SK-N-SH (cell line): ENCODE results near the gene SLC9A8. TPM values are rescaled to one million over a fixed set of nuclear protein-coding genes. Genes with fewer than 3 reads are reported as not detected.
A peak's percentile ranks its signal among the peaks of the same experiment; 100 is the strongest.

ENCODE experiments used
- CTCF ChIA-PET: fragments of 300-600, 350-600 bp; formaldehyde crosslinking; extraction: SDS; loops from one replicate; lab custom pipeline; 2021; lab: Yijun Ruan, JAX
- POLR2A ChIA-PET: fragments of 350-600 bp; sonication (Branson Sonifier 250); formaldehyde crosslinking; extraction: SDS; loops from one replicate; lab custom pipeline; 2020; ENCODE audit warnings: antibody characterized with exemption, inconsistent platforms; lab: Yijun Ruan, JAX
- DNase-seq: peaks from one replicate; pipeline ENCODE4 v3.0.0; 2012
- H2AFZ ChIP-seq: fragments of 200-600 bp; sonication (generic); 2 replicates; pipeline ENCODE4 v1.8.1; 2016; ENCODE audit warnings: antibody characterized with exemption, mild to moderate bottlenecking, low read depth
- H3F3A ChIP-seq: fragments of 200-600 bp; sonication (generic); replicated peaks from 2 replicates; pipeline ENCODE3; 2016; ENCODE audit warnings: antibody characterized with exemption, mild to moderate bottlenecking; ENCODE audit not compliant: insufficient read depth
- H3K27ac ChIP-seq, 2 experiments: fragments of 200-500 bp in 1 of 2; fragments of 200-600 bp in 1 of 2; sonication (Bioruptor generic) in 1 of 2; sonication (generic), shearing (Covaris generic) in 1 of 2; 2 replicates each; pipeline versions ENCODE4 v1.5.1 to v1.6.1; 2014 to 2016; ENCODE audit warnings: low read depth in 2 of 2, inconsistent platforms in 1 of 2, low read length in 1 of 2, mild to moderate bottlenecking in 1 of 2, mixed read lengths in 1 of 2
- H3K27me3 ChIP-seq: fragments of 200-600 bp; sonication (generic), shearing (Covaris generic); 2 replicates; pipeline ENCODE4 v1.6.1; 2016; ENCODE audit warnings: mixed run types; ENCODE audit not compliant: insufficient read depth
- H3K36me3 ChIP-seq, 2 experiments: fragments of 200-500 bp in 1 of 2; fragments of 200-600 bp in 1 of 2; sonication (Bioruptor generic) in 1 of 2; sonication (generic) in 1 of 2; replicated peaks in 1 of 2; 2 replicates each; pipeline versions ENCODE3 to v1.5.1; 2014 to 2016; ENCODE audit warnings: low read length in 1 of 2, mild to moderate bottlenecking in 1 of 2; ENCODE audit not compliant: insufficient read depth in 2 of 2, control insufficient read depth in 1 of 2
- H3K4me1 ChIP-seq, 2 experiments: fragments of 200-500 bp in 1 of 2; fragments of 200-600 bp in 1 of 2; sonication (Bioruptor generic) in 1 of 2; sonication (generic), shearing (Covaris generic) in 1 of 2; 2 replicates each; pipeline versions ENCODE4 v1.5.1 to v1.6.1; 2014 to 2016; ENCODE audit warnings: low read depth in 1 of 2, low read length in 1 of 2, mixed run types in 1 of 2; ENCODE audit not compliant: insufficient read depth in 2 of 2, control insufficient read depth in 1 of 2
- H3K4me2 ChIP-seq: fragments of 200-600 bp; sonication (generic), shearing (Covaris generic); 2 replicates; pipeline ENCODE4 v1.6.1; 2017; ENCODE audit warnings: mixed run types
- H3K4me3 ChIP-seq, 2 experiments: fragments of 200-500 bp in 1 of 2; fragments of 200-600 bp in 1 of 2; sonication (Bioruptor generic) in 1 of 2; sonication (generic), shearing (Covaris generic) in 1 of 2; 2 replicates each; pipeline versions ENCODE4 v1.5.1 to v1.8.1; 2014 to 2016; ENCODE audit warnings: low read depth in 2 of 2, inconsistent platforms in 1 of 2, low read length in 1 of 2, mild to moderate bottlenecking in 1 of 2, mixed read lengths in 1 of 2, moderate library complexity in 1 of 2
- H3K79me2 ChIP-seq: fragments of 200-600 bp; sonication (generic); 2 replicates; pipeline ENCODE4 v1.8.1; 2017; ENCODE audit warnings: mild to moderate bottlenecking; ENCODE audit not compliant: insufficient read depth
- H3K9ac ChIP-seq: fragments of 200-600 bp; sonication (generic); 2 replicates; pipeline ENCODE4 v1.6.1; 2017; ENCODE audit warnings: mixed run types
- H3K9me2 ChIP-seq: fragments of 200-600 bp; sonication (generic); 2 replicates; pipeline ENCODE4 v1.6.1; 2017; ENCODE audit warnings: mixed run types
- H3K9me3 ChIP-seq: fragments of 200-600 bp; sonication (generic); 2 replicates; pipeline ENCODE4 v1.6.1; 2017; ENCODE audit warnings: mixed run types, mild to moderate bottlenecking, moderate library complexity
- H4K20me1 ChIP-seq: fragments of 200-600 bp; sonication (generic); 2 replicates; pipeline ENCODE4 v1.6.1; 2017; ENCODE audit warnings: mild to moderate bottlenecking, mixed run types; ENCODE audit not compliant: insufficient read depth
- CHD2 ChIP-seq: fragments of 150-350 bp; IDR thresholded peaks from 2 replicates; pipeline ENCODE4 v1.6.1; 2018; ENCODE audit warnings: low read length; ENCODE audit not compliant: partially characterized antibody
- ELF1 ChIP-seq: IDR thresholded peaks from 2 replicates; pipeline ENCODE4 v1.4.0; 2012
- EP300 ChIP-seq, 2 experiments: IDR thresholded peaks; 2 replicates each; pipeline versions ENCODE4 v1.4.0 to v1.6.1; 2012; ENCODE audit warnings: borderline replicate concordance in 1 of 2, low read depth in 1 of 2, low read length in 1 of 2
- FOSL2 ChIP-seq: IDR thresholded peaks from 2 replicates; pipeline ENCODE4 v1.4.0; 2012; ENCODE audit warnings: low read depth, mild to moderate bottlenecking, moderate library complexity, borderline replicate concordance
- GABPA ChIP-seq: IDR thresholded peaks from 2 replicates; pipeline ENCODE4 v1.4.0; 2012; ENCODE audit warnings: low read depth, mild to moderate bottlenecking
- JUND ChIP-seq: IDR thresholded peaks from 2 replicates; pipeline ENCODE4 v1.4.0; 2012
- MEF2A ChIP-seq: IDR thresholded peaks from 2 replicates; pipeline ENCODE4 v1.4.0; 2012; ENCODE audit warnings: low read depth, borderline replicate concordance
- MXI1 ChIP-seq: IDR thresholded peaks from 2 replicates; pipeline ENCODE4 v1.6.1; 2012; ENCODE audit warnings: mild to moderate bottlenecking, low read depth, low read length, improper control_type of control experiment
- POLR2AphosphoS5 ChIP-seq: IDR thresholded peaks from 2 replicates; pipeline ENCODE4 v1.6.1; 2012; ENCODE audit warnings: low read depth, low read length
- SIN3A ChIP-seq: IDR thresholded peaks from 2 replicates; pipeline ENCODE4 v1.6.1; 2012; ENCODE audit warnings: low read depth, mild to moderate bottlenecking, low read length, moderate library complexity, borderline replicate concordance
- SMC3 ChIP-seq: IDR thresholded peaks from 2 replicates; pipeline ENCODE4 v1.6.1; 2012; ENCODE audit warnings: low read depth, low read length, improper control_type of control experiment
- TAF1 ChIP-seq: IDR thresholded peaks from 2 replicates; pipeline ENCODE4 v1.6.1; 2012; ENCODE audit warnings: low read depth, mild to moderate bottlenecking, low read length, moderate library complexity, borderline replicate concordance
- TCF12 ChIP-seq: IDR thresholded peaks from 2 replicates; pipeline ENCODE4 v1.4.0; 2012
- TEAD4 ChIP-seq: IDR thresholded peaks from 2 replicates; pipeline ENCODE4 v1.4.0; 2012; ENCODE audit warnings: mild to moderate bottlenecking, borderline replicate concordance; ENCODE audit not compliant: insufficient read depth
- YY1 ChIP-seq: IDR thresholded peaks from 2 replicates; pipeline ENCODE4 v1.4.0; 2012; ENCODE audit warnings: low read depth, mild to moderate bottlenecking
- WGBS: methylation state at CpG from one replicate; pipeline ENCODE4 v1.1.6; 2017; ENCODE audit warnings: low lambda C conversion rate; 5-methylcytosine and 5-hydroxymethylcytosine counted together
- polyA plus RNA-seq, 3 experiments: library from polyadenylated mRNA; depleted of rRNA; stranded (reverse); fragments of >200 nt; gene quantifications; 2 replicates each; pipeline ENCODE4 v1.2.3, GENCODE V29; 2012
- TF ChIP-seq, protein P1 (sequence below): fragments of 150-350 bp; IDR thresholded peaks from 2 replicates; pipeline ENCODE4 v1.6.1; 2017; ENCODE audit warnings: antibody characterized with exemption, low read length, low read depth, borderline replicate concordance
- TF ChIP-seq, protein P2 (sequence below): IDR thresholded peaks from 2 replicates; pipeline ENCODE4; 2012
- TF ChIP-seq, protein P3 (sequence below): IDR thresholded peaks from 2 replicates; pipeline ENCODE4 v1.4.0; 2012; ENCODE audit warnings: low read depth, borderline replicate concordance
- TF ChIP-seq, protein P4 (sequence below): IDR thresholded peaks from 2 replicates; pipeline ENCODE4 v1.4.0; 2012; ENCODE audit warnings: low read depth, borderline replicate concordance
- TF ChIP-seq, protein P5 (sequence below): IDR thresholded peaks from 2 replicates; pipeline ENCODE4 v1.6.1; 2012; ENCODE audit warnings: mild to moderate bottlenecking, low read depth, low read length, moderate library complexity

SLC9A8 gene, protein sequence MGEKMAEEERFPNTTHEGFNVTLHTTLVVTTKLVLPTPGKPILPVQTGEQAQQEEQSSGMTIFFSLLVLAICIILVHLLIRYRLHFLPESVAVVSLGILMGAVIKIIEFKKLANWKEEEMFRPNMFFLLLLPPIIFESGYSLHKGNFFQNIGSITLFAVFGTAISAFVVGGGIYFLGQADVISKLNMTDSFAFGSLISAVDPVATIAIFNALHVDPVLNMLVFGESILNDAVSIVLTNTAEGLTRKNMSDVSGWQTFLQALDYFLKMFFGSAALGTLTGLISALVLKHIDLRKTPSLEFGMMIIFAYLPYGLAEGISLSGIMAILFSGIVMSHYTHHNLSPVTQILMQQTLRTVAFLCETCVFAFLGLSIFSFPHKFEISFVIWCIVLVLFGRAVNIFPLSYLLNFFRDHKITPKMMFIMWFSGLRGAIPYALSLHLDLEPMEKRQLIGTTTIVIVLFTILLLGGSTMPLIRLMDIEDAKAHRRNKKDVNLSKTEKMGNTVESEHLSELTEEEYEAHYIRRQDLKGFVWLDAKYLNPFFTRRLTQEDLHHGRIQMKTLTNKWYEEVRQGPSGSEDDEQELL
- polyA plus RNA-seq (2012; rRNA removed): 2.8 and 3.4 TPM in 2 replicates
- polyA plus RNA-seq (2012; cell fraction: cytosol; rRNA removed): 1.4 and 2.1 TPM in 2 replicates
- polyA plus RNA-seq (2012; cell fraction: nucleus; rRNA removed): 14.7 and 15.7 TPM in 2 replicates

DNA sequence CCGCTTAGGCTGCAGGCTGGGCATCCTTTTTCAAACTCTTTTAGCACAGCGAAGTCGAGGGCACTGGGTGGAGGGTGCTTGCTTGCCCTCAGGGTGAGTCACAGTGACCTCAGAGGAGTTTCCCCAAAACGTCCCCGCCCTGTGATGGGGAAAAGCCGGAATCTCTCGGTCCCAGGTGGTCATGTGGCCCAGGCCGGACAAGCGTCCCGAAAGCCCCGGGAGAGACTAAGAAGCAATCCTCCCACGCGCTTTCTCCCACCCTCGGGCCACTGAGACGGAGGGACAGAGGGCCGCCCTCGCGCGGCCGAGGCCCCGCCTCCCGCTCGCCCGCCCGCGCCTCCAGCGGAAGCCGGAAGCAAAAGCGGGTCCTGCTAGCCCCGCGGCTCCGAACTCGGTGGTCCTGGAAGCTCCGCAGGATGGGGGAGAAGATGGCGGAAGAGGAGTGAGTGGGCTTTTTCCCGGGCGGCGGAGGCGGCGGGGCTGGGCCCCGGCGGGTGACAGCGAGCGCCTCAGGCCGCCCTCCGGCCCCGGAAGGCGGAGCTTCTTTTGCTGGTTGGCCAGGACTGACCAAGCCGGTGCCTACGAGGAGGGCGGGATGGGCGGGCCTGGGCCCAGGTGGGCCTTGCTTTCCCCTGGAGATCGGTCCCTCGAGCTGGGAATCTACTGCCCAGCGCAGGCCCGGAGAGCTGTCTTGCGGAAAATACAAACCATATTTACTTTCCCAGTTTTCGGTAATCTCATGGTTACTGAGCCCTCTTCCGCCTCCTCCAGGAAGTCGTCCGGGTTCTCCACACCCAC lies at the start of gene SLC9A8:
SLC9A8 (plus strand) TSS at position 322 of the 798 bp plus-strand sequence; CDS start at position 417, 95 bp downstream.
- Histone ChIP-seq H4K20me1 (no peaks in the 10 kb centered on the region), H3K27ac (peak within 1 kb of the TSS; percentile 73 to 83), H3K4me1 (peaks cover 0 to 12% of the 10 kb centered on the region in 2 experiments; a peak in 1 of 4 replicates), H3K4me3 (peak within 1 kb of the TSS; percentile 78 to 79), H3K9me3 (no peaks in the 10 kb centered on the region), H3K4me2 (peak within 1 kb of the TSS; percentile 88), H3F3A (no peaks in the 10 kb centered on the region), H3K9me2 (no peaks in the 10 kb centered on the region), H3K9ac (peak within 1 kb of the TSS; percentile 89), H3K36me3 (peaks cover 6 to 9% of the 10 kb centered on the region in 2 experiments), H2AFZ (peak within 1 kb of the TSS; percentile 89), H3K27me3 (no peaks in the 10 kb centered on the region), H3K79me2 (peaks cover 11% of the 10 kb centered on the region)
- POLR2A ChIA-PET: interaction anchor here (0.8 to 1.0 kb wide), 4 partner anchors 17 to 313 kb away, joined by 3 read pairs; no protein-coding TSS in a partner anchor
- 1% methylated on average over 16 of the region's 61 CpGs for whole genome bisulfite sequencing
- CTCF ChIA-PET: interaction anchor here (0.5 to 3.4 kb wide), 8 partner anchors 33 to 271 kb away, joined by 3 to 15 read pairs (median 4); no protein-coding TSS in a partner anchor
- peak; percentile 95 for DNase-seq
- TF ChIP-seq EP300 (IDR thresholded peaks at IDR 0.05; ENCODE audit: borderline replicate concordance in 1 of 2, low read depth in 1 of 2, low read length in 1 of 2) (0 out of 4 replicates have a peak, but pooled peaks of 1 of the 2 experiments have one; percentile 11), TAF1 (peak; percentile 78; the same call in 1 of the 2 replicates), YY1 (peak; percentile 74), SIN3A (peak; percentile 63; the same call in 1 of the 2 replicates), ELF1 (peak; percentile 94), CHD2 (no peak), JUND (peak; percentile 30; the same call in 1 of the 2 replicates), TEAD4 (no peak), FOSL2 (peak; percentile 47), SMC3 (no peak), TCF12 (no peak), GABPA (peak; percentile 75), POLR2AphosphoS5 (peak; percentile 75; the same call in 1 of the 2 replicates), MEF2A (no peak), MXI1 (no peak; the same call in none of the 2 replicates)
- TF ChIP-seq, protein P1, sequence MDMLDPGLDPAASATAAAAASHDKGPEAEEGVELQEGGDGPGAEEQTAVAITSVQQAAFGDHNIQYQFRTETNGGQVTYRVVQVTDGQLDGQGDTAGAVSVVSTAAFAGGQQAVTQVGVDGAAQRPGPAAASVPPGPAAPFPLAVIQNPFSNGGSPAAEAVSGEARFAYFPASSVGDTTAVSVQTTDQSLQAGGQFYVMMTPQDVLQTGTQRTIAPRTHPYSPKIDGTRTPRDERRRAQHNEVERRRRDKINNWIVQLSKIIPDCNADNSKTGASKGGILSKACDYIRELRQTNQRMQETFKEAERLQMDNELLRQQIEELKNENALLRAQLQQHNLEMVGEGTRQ: 0 out of 2 replicates have a peak, but pooled peaks have one; percentile 4
- TF ChIP-seq, protein P2, sequence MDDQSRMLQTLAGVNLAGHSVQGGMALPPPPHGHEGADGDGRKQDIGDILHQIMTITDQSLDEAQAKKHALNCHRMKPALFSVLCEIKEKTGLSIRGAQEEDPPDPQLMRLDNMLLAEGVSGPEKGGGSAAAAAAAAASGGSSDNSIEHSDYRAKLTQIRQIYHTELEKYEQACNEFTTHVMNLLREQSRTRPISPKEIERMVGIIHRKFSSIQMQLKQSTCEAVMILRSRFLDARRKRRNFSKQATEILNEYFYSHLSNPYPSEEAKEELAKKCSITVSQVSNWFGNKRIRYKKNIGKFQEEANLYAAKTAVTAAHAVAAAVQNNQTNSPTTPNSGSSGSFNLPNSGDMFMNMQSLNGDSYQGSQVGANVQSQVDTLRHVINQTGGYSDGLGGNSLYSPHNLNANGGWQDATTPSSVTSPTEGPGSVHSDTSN: no peak
- TF ChIP-seq, protein P3, sequence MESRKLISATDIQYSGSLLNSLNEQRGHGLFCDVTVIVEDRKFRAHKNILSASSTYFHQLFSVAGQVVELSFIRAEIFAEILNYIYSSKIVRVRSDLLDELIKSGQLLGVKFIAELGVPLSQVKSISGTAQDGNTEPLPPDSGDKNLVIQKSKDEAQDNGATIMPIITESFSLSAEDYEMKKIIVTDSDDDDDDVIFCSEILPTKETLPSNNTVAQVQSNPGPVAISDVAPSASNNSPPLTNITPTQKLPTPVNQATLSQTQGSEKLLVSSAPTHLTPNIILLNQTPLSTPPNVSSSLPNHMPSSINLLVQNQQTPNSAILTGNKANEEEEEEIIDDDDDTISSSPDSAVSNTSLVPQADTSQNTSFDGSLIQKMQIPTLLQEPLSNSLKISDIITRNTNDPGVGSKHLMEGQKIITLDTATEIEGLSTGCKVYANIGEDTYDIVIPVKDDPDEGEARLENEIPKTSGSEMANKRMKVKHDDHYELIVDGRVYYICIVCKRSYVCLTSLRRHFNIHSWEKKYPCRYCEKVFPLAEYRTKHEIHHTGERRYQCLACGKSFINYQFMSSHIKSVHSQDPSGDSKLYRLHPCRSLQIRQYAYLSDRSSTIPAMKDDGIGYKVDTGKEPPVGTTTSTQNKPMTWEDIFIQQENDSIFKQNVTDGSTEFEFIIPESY: no peak
- TF ChIP-seq, protein P4, sequence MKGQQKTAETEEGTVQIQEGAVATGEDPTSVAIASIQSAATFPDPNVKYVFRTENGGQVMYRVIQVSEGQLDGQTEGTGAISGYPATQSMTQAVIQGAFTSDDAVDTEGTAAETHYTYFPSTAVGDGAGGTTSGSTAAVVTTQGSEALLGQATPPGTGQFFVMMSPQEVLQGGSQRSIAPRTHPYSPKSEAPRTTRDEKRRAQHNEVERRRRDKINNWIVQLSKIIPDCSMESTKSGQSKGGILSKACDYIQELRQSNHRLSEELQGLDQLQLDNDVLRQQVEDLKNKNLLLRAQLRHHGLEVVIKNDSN: peak; percentile 52
- TF ChIP-seq, protein P5, sequence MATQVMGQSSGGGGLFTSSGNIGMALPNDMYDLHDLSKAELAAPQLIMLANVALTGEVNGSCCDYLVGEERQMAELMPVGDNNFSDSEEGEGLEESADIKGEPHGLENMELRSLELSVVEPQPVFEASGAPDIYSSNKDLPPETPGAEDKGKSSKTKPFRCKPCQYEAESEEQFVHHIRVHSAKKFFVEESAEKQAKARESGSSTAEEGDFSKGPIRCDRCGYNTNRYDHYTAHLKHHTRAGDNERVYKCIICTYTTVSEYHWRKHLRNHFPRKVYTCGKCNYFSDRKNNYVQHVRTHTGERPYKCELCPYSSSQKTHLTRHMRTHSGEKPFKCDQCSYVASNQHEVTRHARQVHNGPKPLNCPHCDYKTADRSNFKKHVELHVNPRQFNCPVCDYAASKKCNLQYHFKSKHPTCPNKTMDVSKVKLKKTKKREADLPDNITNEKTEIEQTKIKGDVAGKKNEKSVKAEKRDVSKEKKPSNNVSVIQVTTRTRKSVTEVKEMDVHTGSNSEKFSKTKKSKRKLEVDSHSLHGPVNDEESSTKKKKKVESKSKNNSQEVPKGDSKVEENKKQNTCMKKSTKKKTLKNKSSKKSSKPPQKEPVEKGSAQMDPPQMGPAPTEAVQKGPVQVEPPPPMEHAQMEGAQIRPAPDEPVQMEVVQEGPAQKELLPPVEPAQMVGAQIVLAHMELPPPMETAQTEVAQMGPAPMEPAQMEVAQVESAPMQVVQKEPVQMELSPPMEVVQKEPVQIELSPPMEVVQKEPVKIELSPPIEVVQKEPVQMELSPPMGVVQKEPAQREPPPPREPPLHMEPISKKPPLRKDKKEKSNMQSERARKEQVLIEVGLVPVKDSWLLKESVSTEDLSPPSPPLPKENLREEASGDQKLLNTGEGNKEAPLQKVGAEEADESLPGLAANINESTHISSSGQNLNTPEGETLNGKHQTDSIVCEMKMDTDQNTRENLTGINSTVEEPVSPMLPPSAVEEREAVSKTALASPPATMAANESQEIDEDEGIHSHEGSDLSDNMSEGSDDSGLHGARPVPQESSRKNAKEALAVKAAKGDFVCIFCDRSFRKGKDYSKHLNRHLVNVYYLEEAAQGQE: 0 out of 2 replicates have a peak, but pooled peaks have one; percentile 39
